ENCODE data around the gene PCA3. TPM values are rescaled to one million over a fixed set of nuclear protein-coding genes. Genes with fewer than 3 reads are reported as not detected.

Gene PCA3
- polyA plus RNA-seq, 1 donor, result 0.72 TPM

GRCh38 chr9:76756941-76757673, 7.1 kb upstream of the PCA3 start:
- DNase-seq, result no peak

- no peak for DNase-seq
These were observed 5.8 kb upstream of the PCA3 start for GRCh38 chr9:76758476-76758875.

- no peak for DNase-seq
These were observed 4.5 kb upstream of the PCA3 start for GRCh38 chr9:76759732-76760131.

GRCh38 chr9:76761448-76761847, 2.8 kb upstream of the PCA3 start:
- DNase-seq, result no peak

GRCh38 chr9:76766126-76766525, 1.9 kb downstream of the PCA3 start:
- DNase-seq, result no peak

GRCh38 chr9:76772686-76773445, 8.6 kb downstream of the PCA3 start:
- DNase-seq, result no peak

- DNase-seq, result no peak
These were observed 20.6 kb downstream of the PCA3 start for GRCh38 chr9:76784881-76785280.

GRCh38 chr9:76785501-76785900, 21.3 kb downstream of the PCA3 start:
- DNase-seq, result no peak

- no peak for DNase-seq
These were observed 23.4 kb downstream of the PCA3 start for GRCh38 chr9:76787677-76788076.

- no peak for DNase-seq
These were observed 25.6 kb downstream of the PCA3 start for GRCh38 chr9:76789840-76790239.

GRCh38 chr9:76793784-76794431, 29.7 kb downstream of the PCA3 start:
- DNase-seq, result no peak

GRCh38 chr9:76796296-76796695, 32.1 kb downstream of the PCA3 start:
- no peak for DNase-seq

GRCh38 chr9:76798527-76798926, 34.3 kb downstream of the PCA3 start:
- no peak for DNase-seq

GRCh38 chr9:76799473-76799872, 35.2 kb downstream of the PCA3 start:
- DNase-seq, result no peak

GRCh38 chr9:76800901-76801300, 36.7 kb downstream of the PCA3 start:
- DNase-seq, result no peak

- no peak for DNase-seq
These were observed 38.8 kb downstream of the PCA3 start for GRCh38 chr9:76803083-76803482.

GRCh38 chr9:76803762-76804161, 39.5 kb downstream of the PCA3 start:
- no peak for DNase-seq

GRCh38 chr9:76808636-76809035, 44.4 kb downstream of the PCA3 start:
- no peak for DNase-seq

- peak; percentile 41 for DNase-seq
These were observed 46.2 kb downstream of the PCA3 start for GRCh38 chr9:76810377-76810957.

- DNase-seq, result no peak
These were observed 48.4 kb downstream of the PCA3 start for GRCh38 chr9:76812591-76812990.

- DNase-seq, result no peak
These were observed 53.3 kb downstream of the PCA3 start for GRCh38 chr9:76817489-76817888.

GRCh38 chr9:76818271-76818670, 54.0 kb downstream of the PCA3 start:
- peak; percentile 40 for DNase-seq

- DNase-seq, result no peak
These were observed 56.2 kb downstream of the PCA3 start for GRCh38 chr9:76820431-76820830.

Data from hindlimb muscle (tissue), 1 donor.